CD4-positive, alpha-beta T cell treated with Interleukin-6 at 100 ng/mL for 8 hours (primary cell): ENCODE measurements around the gene ZNF207.
"Not testable (repeated sequence)": the region's sequence is repeated elsewhere in the genome, so short reads cannot be mapped to it uniquely, and the experiment has no call there.

Experiments
- DNase-seq: peaks from one replicate; pipeline ENCODE4 v3.0.0-alpha.2; 2020; ENCODE audit warnings: mixed read lengths, low spot score

ZNF207 gene

DNA sequence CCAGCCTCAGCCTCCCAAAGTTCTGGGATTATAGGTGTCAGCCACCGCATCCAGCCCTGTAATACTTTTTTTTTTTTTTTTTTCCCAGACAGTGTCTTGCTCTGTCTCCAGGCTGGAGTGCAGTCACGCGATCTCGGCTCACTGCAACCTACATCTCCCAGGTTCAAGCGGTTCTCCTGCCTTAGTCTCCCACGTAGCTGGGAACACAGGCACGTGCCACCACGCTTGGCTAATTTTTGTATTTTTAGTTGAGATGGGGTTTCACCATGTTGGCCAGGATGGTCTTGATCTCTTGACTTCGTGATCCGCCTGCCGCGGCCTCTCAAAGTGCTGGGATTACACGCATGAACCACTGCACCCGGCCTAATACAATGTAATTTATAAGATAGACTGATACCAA, 38.2 kb downstream of the ZNF207 start:
- DNase-seq, result not testable (repeated sequence)

DNA sequence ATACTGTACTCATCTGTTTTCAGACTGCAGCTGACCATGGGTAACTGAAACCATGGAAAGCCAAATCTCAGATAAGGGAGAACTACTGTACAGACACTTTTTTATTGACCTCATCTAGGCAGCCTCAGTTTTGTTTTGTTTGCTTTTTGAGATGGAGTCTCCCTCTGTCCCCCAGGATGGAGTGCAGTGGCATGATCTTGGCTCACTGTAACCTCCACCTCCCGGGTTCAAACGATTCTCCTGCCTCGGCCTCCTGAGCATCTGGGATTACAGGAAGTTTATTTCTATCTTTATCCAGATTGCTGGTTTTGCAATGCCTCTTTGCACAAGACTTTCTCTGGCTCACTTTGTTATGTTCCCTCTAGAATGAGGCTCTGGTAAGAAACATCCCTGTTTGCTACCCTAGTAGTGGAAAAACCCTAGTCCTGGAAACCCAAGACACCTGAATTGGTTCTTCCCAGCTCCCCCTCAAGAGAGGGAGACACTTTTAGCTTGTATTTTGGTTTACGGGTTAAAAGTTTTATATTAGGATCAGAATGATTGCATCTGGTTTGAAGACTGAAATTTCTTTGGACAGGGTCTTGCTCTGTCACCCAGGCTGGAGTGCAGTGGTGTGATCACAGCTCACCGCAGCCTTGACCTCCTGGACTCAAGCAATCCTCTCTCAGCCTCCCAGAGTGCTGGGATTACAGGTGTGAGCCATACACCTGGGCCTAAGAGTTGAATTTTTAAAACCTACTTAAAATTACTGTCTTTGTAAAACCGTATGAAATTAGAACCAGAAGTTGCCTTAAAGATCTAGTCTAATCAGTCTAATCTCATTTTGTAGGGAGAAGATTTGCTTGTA, 38.9 kb downstream of the ZNF207 start:
- DNase-seq, result no peak

DNA sequence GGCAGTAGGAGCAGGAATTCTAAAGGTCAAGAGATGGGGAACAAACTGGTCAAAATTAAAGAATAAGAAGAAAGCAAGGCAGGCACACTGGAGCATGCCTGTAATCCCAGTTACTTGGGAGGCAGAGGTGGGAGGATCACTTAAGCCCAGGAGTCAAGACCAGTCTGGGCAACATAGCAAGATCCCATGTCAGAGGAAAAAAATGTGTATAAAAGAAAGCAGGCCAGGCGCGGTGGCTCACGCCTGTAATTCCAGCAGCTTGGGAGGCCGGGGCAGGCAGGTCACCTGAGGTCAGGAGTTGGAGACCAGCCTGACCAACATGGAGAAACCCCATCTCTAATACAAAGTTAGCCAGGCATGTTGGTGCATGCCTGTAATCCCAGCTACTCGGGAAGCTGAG, 43.9 kb downstream of the ZNF207 start:
- no peak for DNase-seq

DNA sequence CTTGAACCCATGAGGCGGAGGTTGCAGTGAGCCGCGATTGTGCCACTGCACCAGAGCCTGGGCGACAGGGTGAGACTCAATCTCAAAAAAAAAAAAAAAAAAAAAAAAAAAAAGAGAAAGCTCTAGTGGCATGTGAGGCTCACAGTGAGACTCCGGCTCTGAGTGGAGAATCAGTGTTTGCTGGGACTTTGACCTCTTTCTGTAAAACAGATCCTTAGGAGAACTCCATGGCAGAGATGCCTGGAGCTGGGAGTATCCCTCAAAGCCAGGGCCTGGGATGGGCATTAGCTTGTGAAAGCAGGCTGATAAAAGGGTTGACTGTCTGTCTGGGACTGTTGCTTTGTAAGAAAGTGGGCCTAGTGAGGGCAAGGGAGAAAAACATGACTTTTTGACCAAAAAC, 46.4 kb downstream of the ZNF207 start:
- DNase-seq, result no peak

DNA sequence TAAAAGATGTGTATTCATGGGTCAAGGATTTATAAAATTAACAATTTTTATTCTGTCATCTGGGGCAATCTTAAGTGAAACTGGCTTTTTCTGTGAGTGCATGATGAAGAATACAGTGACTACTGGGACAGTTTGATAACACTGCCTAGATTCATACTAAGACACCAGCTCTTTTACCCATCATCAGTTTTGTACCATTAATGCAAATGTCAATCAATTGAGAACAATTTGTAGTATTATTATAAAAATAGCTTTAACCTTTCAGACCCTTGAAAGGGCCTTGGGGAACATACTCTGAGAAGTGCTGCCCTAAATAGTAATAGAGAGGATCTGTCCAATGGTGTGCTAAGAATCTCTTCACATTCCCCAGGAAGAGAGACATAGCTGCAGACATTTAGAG, 49.0 kb downstream of the ZNF207 start:
- no peak for DNase-seq

DNA sequence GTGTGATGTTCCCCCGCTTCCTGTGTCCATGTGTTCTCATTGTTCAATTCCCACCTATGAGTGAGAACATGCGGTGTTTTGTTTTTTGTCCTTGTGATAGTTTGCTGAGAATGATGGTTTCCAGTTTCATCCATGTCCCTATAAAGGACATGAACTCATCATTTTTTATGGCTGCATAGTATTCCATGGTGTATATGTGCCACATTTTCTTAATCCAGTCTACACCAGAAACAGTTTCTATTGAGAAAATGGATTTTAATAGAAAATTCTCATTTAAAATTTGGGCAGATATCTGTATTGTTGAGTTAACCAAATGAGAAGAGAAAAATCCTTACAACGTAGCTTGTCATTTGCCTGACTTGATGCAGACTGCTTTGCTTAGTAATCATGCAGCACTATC, 60.1 kb downstream of the ZNF207 start:
- not testable (repeated sequence) for DNase-seq

DNA sequence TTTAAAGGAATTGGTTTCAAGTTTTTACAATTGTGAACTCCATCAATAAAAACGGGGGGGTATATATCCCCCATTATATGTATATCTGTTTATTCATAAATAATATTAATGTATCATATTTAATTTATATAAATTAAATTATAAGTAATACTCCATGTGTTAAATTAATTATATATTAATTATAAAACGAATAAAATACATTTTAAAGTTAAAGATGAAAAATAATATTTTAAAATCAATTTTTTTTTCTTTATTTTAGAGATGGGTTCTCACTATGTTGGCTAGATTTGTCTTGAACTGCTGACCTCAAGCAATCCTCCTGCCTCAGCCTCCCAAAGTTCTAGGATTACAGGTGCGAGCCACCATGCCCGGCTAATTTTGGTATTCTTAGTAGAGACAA, 76.9 kb downstream of the ZNF207 start:
- no peak for DNase-seq

DNA sequence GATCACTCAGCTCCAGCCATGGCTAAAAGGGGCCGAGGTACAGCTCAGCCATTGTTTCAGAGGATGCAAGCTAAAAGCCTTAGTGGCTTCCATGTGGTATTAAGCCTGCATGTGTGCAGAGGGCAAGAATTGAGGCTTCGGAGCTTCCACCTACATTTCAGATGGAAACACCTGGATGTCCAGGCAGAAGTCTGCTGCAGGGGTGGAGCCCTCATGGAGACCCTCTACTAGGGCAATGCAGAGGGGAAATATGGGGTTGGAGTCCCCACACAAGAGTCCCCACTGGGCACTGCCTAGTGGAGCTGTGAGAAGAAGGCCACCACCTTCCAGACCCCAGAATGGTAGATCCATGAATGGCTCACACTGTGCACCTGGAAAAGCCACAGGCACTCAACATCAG, 79.6 kb downstream of the ZNF207 start:
- DNase-seq, result no peak
